ENCODE measurements around the gene PPY.
"Not testable (repeated sequence)": the region's sequence is repeated elsewhere in the genome, so short reads cannot be mapped to it uniquely, and the experiment has no call there.

PPY gene

GRCh38 chr17:43905400-43905984 lies 36.8 kb downstream of the PPY start:
- DNase-seq (ENCODE audit: low spot score): no peak

DNA sequence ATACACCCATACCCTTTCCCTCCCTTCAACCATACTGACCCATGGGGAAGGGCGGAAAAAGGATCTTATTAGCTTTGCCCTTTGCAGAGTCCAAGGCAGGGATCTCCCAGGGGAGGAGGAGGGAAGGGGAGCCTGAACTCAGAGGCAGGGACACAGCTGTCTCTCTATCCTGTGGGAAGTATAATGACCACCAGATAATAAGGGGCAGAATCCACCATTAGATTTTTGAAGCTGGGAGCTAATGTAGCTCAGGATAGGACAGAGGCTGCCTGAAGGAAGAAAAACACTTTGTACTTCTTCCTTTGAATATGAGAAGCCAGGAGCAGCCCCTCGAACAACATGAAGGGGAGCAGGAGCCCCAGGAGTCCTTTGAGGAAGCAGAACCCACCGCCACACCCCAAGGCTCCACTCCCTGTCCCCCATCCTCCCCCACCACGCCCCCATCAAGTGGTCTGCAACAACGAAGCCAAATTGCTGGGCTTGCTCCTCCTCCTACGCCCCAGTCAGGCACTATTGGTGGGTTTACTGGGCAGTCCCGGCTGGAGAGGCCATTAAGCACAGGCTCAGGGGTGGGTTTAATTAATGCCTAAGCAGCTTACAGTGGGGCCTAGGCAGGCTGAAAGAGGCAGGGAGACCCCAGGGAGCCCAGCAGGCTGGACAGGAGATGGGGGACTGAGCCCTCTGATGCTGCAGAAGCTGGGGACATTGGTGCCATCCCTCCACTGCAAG lies 40.3 kb downstream of the PPY start:
- DNase-seq (ENCODE audit: low spot score): no peak

DNA sequence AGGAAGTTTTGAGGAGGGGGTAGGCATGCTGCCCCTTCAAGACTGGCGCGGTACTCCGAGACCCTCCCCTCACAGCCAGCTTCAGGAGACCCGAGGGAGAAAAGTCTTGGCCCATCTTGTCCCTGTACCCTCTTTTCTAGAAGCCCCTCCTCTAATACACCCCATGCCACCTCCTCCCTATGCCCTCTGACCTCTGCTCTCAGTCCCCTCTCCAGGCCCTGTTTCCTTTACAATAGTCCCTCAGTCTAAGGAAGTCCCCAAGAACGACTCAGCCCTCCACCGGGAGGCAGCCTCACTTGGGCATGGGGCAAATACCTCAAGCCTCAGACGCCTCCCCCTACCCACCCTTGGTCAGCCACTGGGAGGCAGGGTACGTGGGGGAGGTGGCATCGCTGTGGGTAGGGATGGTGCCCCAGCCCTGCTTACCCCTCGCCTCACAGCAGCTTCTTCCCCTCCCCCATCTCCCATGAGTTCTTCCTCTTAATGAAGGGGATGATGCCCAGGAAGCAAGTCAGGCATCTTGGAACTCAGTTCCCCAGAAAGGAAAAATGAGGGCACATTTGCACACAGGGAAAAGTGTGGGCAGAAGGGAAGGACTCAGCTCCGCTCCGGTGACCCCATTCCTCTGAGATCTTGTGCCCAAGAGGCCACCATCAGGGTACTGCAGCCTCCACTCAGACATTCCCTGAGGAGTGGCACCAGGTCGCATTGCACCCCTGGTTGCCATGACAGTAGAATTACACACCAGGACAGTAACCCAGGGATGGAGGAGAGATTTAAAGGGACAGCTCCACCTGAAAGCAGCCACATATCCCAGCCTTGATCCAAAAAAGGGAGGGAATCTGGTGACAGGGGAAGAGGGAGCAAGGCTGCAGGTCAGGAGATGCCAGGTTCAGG lies 41.2 kb downstream of the PPY start:
- DNase-seq (ENCODE audit: low spot score): no peak

DNA sequence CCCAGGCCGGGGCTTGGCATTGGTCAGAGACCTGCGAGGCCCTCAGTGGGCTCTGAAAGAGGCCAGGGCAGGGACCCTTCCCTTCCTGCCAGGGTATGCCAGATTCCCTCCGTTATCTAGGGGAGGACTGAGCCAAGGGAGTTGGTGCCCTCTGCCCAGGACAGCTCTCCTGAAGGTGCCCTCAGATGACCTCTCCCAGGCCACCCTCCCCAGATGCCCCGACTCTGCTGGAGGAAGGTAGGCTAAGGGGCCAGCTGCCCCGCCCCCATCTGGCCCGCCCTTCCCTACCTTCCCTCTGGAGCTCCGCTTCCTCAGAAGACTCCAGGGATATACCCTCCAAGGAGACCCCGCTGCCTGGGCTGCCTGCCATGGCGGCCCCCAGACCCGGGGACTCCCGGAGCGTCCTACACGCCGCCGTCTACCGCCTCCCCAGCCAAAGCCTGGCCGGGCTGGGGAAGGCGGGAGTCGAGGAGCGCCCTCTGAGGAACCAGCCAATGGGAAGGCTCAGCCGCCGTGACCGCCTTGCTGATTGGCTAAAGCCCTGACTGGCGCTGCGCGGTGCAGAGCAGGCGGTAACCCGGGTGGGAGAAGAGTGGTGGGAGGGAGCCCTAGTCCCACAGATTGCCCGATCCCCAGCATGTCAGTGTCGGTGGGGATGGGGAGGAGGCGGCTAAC lies 42.0 kb downstream of the PPY start:
- peak; percentile 36 for DNase-seq (ENCODE audit: low spot score)

DNA sequence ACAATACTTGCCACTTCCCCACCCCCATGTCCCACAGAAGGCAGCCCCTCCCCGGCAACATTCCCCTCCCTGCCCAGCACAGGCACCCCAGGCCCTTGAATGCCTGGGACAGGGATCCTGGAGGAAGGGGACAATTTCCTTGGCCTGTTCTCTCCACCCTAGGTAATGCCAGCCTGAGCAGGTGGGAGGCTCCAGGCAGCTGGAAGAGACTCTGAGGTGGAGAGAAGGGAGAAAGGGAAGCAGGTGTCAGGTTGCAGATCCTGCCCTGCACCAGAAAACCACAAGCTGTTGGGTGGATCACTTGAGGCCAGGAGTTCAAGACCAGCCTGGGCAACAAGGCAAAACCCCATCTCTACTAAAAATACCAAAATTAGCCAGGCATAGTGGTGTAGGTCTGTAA lies 43.8 kb downstream of the PPY start:
- DNase-seq (ENCODE audit: low spot score): no peak

DNA sequence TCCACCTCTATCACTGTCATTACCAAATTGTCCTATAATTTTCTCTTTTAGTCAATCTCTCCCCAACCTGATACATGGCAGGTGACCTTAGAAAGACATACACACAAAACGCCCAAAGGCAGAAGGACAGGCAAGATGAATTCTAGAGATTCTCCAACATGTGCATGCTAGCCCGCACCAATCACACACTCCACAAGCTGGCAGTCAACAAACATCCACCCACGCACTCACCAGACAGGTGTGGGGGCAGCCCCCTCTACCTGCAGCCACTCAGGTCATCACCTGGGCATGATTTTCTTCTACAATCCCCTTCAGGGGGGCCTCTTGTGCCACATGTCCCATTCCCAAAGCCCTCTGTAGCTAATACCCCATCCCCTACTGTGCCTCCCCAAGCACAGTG lies 44.4 kb downstream of the PPY start:
- no peak for DNase-seq (ENCODE audit: low spot score)

DNA sequence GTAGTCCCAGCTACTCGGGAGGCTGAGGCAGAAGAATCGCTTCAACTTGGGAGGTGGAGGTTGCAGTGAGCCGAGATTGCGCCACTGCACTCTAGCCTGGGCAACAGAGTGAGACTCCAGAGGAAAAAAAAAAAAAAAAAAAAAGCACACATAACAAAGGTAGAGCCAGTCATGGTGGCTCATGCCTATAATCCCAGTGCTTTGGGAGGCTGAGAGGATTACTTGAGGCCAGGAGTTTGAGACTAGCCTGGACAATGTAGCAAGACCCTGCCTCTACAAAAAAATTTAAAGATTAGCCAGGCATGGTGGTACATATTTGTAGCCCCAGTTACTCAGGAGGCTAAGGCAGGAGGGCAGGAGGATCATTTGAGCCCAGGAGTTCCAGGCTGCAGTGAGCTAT lies 47.8 kb downstream of the PPY start:
- DNase-seq (ENCODE audit: low spot score): not testable (repeated sequence)

- DNase-seq (ENCODE audit: low spot score): no peak
Observed at GRCh38 chr17:43892647-43892952, 49.7 kb downstream of the PPY start.

- DNase-seq (ENCODE audit: low spot score): no peak
Observed at GRCh38 chr17:43891851-43892646, 50.2 kb downstream of the PPY start.

Data from hematopoietic multipotent progenitor cell treated with erythropoietin and hydrocortisone succinate and interleukin-3 and kit ligand, for 15 days (in vitro differentiated cells).